Measurements from ENCODE around the gene CLEC18B. TPM values are rescaled to one million over a fixed set of nuclear protein-coding genes. Genes with fewer than 3 reads are reported as not detected.

Gene CLEC18B
- total RNA-seq, 1 donor from 2014 or later: 2.1 TPM

DNA sequence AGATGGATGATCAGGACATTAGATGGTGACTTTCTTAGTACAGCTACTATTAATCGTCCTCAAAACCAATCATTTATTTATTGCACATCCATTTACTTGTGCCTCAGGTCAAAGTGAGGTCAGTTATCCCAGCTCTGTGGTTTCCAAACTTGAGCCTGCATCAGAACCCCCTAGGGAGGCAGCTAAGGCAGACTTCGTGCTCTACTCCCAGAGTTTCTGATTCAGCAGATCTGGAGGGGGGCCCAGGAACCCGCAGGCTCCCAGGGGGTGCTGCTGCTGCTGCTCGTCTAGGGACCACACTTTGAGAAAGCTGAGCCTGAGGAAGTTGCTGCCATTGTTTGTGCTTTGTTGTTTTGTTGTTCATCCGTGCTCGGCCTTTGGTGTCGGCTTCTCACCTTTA is 44.0 kb upstream of the CLEC18B start:
- H3K4me3 Mint-ChIP-seq: no peak overlapping the region
- H3K36me3 Mint-ChIP-seq (ENCODE audit: low read depth): peaks cover 21% of the 10 kb centered on the region
- H3K4me1 Mint-ChIP-seq: no peaks in the 10 kb centered on the region
- no peaks in the 10 kb centered on the region for H3K27me3 Mint-ChIP-seq (ENCODE audit: low read depth)
- H3K9me3 Mint-ChIP-seq: no peaks in the 10 kb centered on the region
- DNase-seq (ENCODE audit: low read depth, low spot score): no peak
- no peak overlapping the region for H3K27ac Mint-ChIP-seq (ENCODE audit: unreplicated experiment)
- TF ChIP-seq, protein P1, sequence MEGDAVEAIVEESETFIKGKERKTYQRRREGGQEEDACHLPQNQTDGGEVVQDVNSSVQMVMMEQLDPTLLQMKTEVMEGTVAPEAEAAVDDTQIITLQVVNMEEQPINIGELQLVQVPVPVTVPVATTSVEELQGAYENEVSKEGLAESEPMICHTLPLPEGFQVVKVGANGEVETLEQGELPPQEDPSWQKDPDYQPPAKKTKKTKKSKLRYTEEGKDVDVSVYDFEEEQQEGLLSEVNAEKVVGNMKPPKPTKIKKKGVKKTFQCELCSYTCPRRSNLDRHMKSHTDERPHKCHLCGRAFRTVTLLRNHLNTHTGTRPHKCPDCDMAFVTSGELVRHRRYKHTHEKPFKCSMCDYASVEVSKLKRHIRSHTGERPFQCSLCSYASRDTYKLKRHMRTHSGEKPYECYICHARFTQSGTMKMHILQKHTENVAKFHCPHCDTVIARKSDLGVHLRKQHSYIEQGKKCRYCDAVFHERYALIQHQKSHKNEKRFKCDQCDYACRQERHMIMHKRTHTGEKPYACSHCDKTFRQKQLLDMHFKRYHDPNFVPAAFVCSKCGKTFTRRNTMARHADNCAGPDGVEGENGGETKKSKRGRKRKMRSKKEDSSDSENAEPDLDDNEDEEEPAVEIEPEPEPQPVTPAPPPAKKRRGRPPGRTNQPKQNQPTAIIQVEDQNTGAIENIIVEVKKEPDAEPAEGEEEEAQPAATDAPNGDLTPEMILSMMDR (conservative IDR thresholded peaks at IDR 0.05): no peak

DNA sequence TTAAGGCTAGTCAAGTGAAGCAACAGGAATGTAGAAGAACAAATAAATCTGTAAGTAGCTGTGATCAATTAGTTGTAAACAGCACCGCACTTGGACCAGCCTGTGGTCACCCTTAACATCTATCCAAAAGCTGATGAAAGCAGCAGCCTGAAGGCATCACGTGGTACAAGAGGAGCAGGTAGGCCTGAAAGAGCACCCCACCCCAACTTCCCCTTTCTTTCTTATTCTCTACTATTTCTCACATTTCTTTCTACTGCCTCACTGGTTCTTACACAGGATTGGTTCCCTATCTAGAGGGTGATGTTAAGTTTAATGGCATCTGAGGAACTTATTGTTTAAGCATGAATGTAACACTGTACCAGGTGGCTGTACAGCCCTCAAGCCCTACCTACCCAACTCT is 42.6 kb upstream of the CLEC18B start:
- H3K36me3 Mint-ChIP-seq (ENCODE audit: low read depth): peaks cover 21% of the 10 kb centered on the region

GRCh38 chr16:74462361-74462760 is 41.1 kb upstream of the CLEC18B start:
- H3K27ac Mint-ChIP-seq (ENCODE audit: unreplicated experiment): no peak overlapping the region
- peaks cover 31% of the 10 kb centered on the region for H3K36me3 Mint-ChIP-seq (ENCODE audit: low read depth)
- no peaks in the 10 kb centered on the region for H3K9me3 Mint-ChIP-seq
- no peak overlapping the region for H3K4me3 Mint-ChIP-seq
- TF ChIP-seq, protein P1 (conservative IDR thresholded peaks at IDR 0.05): no peak
- H3K27me3 Mint-ChIP-seq (ENCODE audit: low read depth): no peaks in the 10 kb centered on the region
- no peak for DNase-seq (ENCODE audit: low read depth, low spot score)
- no peaks in the 10 kb centered on the region for H3K4me1 Mint-ChIP-seq

More for the DNA sequence above, 42.6 kb upstream of the CLEC18B start:
- Mint-ChIP-seq H3K9me3 (no peaks in the 10 kb centered on the region), H3K4me1 (no peaks in the 10 kb centered on the region), H3K27me3 (ENCODE audit: low read depth) (no peaks in the 10 kb centered on the region), H3K4me3 (no peak overlapping the region), H3K27ac (ENCODE audit: unreplicated experiment) (no peak overlapping the region)
- no peak for DNase-seq (ENCODE audit: low read depth, low spot score)
- TF ChIP-seq, protein P1 (conservative IDR thresholded peaks at IDR 0.05): no peak

- Mint-ChIP-seq H3K27ac (ENCODE audit: unreplicated experiment) (no peak overlapping the region), H3K4me3 (no peak overlapping the region), H3K4me1 (no peaks in the 10 kb centered on the region), H3K27me3 (ENCODE audit: low read depth) (no peaks in the 10 kb centered on the region), H3K9me3 (no peaks in the 10 kb centered on the region), H3K36me3 (ENCODE audit: low read depth) (peaks cover 29% of the 10 kb centered on the region)
- DNase-seq (ENCODE audit: low read depth, low spot score): no peak
- TF ChIP-seq, protein P1 (conservative IDR thresholded peaks at IDR 0.05): no peak
Measured at GRCh38 chr16:74461826-74462225, 40.5 kb upstream of the CLEC18B start.

DNA sequence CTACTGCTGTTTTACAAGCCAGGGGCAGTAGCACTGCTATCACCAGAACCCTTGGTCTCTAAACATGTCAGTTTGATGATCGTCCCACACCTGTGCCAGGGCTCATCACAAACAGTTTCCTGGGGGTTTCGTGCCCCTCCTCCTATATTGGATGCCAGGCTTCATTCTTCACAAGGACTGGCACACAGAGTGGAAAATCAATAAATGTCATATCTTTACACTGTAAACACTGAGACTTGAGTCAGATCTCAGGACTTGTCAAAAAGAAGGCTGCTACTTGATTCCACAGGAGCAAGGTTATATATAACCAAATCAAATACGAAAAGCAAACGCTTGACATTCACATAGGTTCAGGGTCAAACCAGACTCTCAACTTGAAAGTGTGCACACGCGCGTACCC is 39.3 kb upstream of the CLEC18B start:
- Mint-ChIP-seq H3K4me1 (peaks cover 2% of the 10 kb centered on the region), H3K27ac (ENCODE audit: unreplicated experiment) (no peak overlapping the region), H3K36me3 (ENCODE audit: low read depth) (peaks cover 29% of the 10 kb centered on the region), H3K4me3 (no peak overlapping the region), H3K27me3 (ENCODE audit: low read depth) (no peaks in the 10 kb centered on the region), H3K9me3 (no peaks in the 10 kb centered on the region)
- TF ChIP-seq, protein P1 (conservative IDR thresholded peaks at IDR 0.05): no peak
- no peak for DNase-seq (ENCODE audit: low read depth, low spot score)

DNA sequence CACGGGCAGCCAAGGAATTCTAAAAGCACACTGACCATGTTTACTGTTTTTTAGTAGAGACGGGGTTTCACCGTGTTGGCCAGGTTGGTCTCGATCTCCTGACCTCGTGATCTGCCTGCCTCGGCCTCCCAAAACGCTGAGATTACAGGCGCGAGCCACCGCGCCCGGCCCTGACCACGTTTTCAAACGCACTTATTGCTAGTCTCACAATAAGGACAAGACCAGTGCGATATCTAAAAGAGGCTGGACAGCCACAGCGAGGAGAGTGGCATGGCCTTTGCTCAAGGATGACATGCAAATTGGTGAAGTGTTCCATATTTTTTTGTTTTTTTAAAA is 35.0 kb upstream of the CLEC18B start:
- H3K4me1 Mint-ChIP-seq: peaks cover 6% of the 10 kb centered on the region
- H3K9me3 Mint-ChIP-seq: no peaks in the 10 kb centered on the region
- H3K27me3 Mint-ChIP-seq (ENCODE audit: low read depth): no peaks in the 10 kb centered on the region
- H3K4me3 Mint-ChIP-seq: no peak overlapping the region
- no peak for DNase-seq (ENCODE audit: low read depth, low spot score)
- TF ChIP-seq, protein P1 (conservative IDR thresholded peaks at IDR 0.05): no peak
- H3K36me3 Mint-ChIP-seq (ENCODE audit: low read depth): peaks cover 37% of the 10 kb centered on the region
- no peak overlapping the region for H3K27ac Mint-ChIP-seq (ENCODE audit: unreplicated experiment)

Data from neural crest cell (in vitro differentiated cells).